Fibroblast of skin of left quadriceps (primary cell): Measurements from ENCODE around the gene FNBP1L.

Source experiments
- DNase-seq, 2 experiments: peaks; one replicate each; pipeline ENCODE4 v3.0.0-alpha.2; 2013; ENCODE audit warnings: low read depth in 2 of 2

FNBP1L gene

GRCh38 chr1:93488207-93488606, 40.3 kb downstream of the FNBP1L start:
- no peak for DNase-seq

- DNase-seq: peak in 1 of 2 experiments; percentile 3
Observed at GRCh38 chr1:93489756-93490155, 41.8 kb downstream of the FNBP1L start.

GRCh38 chr1:93490357-93490756, 42.4 kb downstream of the FNBP1L start:
- no peak for DNase-seq

- DNase-seq: no peak
Observed at GRCh38 chr1:93495911-93496310, 48.0 kb downstream of the FNBP1L start.

- DNase-seq: no peak
Observed at GRCh38 chr1:93496520-93496919, 48.6 kb downstream of the FNBP1L start.

GRCh38 chr1:93499075-93499474, 51.2 kb downstream of the FNBP1L start:
- DNase-seq: no peak

- no peak for DNase-seq
Observed at GRCh38 chr1:93499533-93499932, 51.6 kb downstream of the FNBP1L start.

- no peak for DNase-seq
Observed at GRCh38 chr1:93500275-93500674, 52.4 kb downstream of the FNBP1L start.

GRCh38 chr1:93501399-93501798, 53.5 kb downstream of the FNBP1L start:
- DNase-seq: no peak

GRCh38 chr1:93501829-93502369, 54.0 kb downstream of the FNBP1L start:
- DNase-seq: no peak

- DNase-seq: no peak
Observed at GRCh38 chr1:93502571-93502970, 54.7 kb downstream of the FNBP1L start.

GRCh38 chr1:93503163-93503562, 55.2 kb downstream of the FNBP1L start:
- DNase-seq: no peak

GRCh38 chr1:93503816-93504215, 55.9 kb downstream of the FNBP1L start:
- no peak for DNase-seq

GRCh38 chr1:93504247-93505033, 56.5 kb downstream of the FNBP1L start:
- no peak for DNase-seq

GRCh38 chr1:93506126-93506525, 58.2 kb downstream of the FNBP1L start:
- no peak for DNase-seq

GRCh38 chr1:93516164-93516563, 68.2 kb downstream of the FNBP1L start:
- DNase-seq: no peak

- DNase-seq: no peak
Observed at GRCh38 chr1:93518516-93518915, 70.6 kb downstream of the FNBP1L start.

- peak in 1 of 2 experiments; percentile 12 for DNase-seq
Observed at GRCh38 chr1:93519199-93519829, 71.4 kb downstream of the FNBP1L start.

- DNase-seq: no peak
Observed at GRCh38 chr1:93521618-93522017, 73.7 kb downstream of the FNBP1L start.

- DNase-seq: no peak
Observed at GRCh38 chr1:93522721-93523120, 74.8 kb downstream of the FNBP1L start.

GRCh38 chr1:93525431-93525830, 77.5 kb downstream of the FNBP1L start:
- DNase-seq: no peak

GRCh38 chr1:93526431-93526830, 78.5 kb downstream of the FNBP1L start:
- no peak for DNase-seq

- no peak for DNase-seq
Observed at GRCh38 chr1:93528412-93528811, 80.5 kb downstream of the FNBP1L start.
